GM18909 (cell line): ENCODE data around the gene SAMD10.
"Not testable (repeated sequence)": the region's sequence is repeated elsewhere in the genome, so short reads cannot be mapped to it uniquely, and the experiment has no call there.

Source experiments
- ATAC-seq: cut with Tn5 transposase; IDR thresholded peaks from one replicate; pipeline ENCODE4 v1.9.1; 2021; ENCODE audit warnings: mild to moderate bottlenecking; ENCODE audit not compliant: unreplicated experiment, poor library complexity

The SAMD10 gene

DNA sequence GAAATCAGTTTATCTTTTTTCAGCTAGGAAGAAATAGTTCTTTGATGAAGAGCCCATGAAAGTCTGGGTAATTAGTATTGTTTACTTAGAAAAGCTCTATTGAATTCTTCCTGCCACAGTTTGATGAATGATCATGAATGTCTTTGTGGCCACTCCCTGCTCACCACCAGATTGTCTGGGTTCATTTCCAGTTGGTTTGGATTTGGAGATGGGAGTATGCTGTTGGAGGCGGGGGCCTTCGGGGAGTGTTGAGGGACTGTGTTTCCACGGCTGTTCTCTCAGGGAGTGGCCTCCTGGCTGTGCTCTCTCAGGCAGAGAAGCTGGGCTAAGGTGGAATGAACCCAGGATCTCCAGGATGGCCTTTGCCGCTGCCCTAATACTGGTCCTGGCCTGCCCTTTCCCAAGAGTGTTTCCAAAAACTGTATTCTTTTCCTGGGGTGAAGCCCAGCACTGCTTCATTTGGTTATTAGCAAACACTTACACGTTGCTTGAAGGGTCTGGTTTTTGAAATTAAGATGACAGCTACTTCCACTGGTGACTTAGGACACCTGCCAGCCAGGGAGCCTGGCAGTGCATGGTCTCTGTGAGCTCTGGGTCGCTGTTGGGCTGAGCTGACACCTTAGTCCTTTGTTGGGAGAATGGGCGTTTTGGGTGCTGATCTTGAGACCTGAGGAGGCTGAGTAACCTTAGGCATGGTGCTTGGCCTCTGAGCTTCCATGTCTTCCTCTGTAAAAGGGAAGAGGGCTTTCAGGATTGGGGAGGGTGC, 24.7 kb upstream of the SAMD10 start:
- no peak for ATAC-seq

DNA sequence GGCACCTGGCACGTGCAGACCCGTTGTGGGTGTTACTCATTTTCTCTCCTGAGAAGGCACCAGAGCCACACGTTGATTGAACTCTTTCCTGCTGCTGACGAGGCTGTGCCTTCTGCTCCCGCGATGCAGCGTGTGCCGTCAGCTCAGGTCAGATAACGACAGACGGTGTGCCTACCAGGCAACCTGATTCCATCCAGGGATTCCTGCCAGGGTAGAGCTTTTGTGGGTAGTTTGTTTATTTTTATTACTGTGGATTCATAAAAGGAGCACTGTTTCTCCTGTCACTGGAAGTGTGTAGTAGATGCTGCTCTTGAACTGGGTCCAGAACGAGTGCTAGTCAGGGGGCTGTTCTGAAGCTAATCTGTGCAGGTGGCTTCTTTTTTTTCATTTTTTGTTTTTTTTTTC, 22.2 kb upstream of the SAMD10 start:
- ATAC-seq = no peak

DNA sequence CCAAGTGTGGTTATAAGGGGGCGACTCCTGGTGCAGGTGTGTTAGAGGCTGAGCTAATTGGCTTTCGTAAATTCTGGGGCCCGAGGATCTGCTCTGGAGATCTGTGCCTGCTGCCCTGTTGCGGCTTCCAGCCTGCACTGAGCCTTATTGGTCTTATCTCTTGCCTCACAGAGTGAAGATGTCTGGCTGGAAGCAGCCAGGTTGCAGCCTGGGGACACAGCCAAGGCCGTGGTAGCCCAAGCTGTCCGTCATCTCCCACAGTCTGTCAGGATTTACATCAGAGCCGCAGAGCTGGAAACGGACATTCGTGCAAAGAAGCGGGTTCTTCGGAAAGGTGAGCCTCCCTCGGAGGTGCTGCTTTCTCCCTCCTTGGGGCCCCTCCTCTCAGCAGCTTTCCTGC, 21.5 kb upstream of the SAMD10 start:
- no peak for ATAC-seq

DNA sequence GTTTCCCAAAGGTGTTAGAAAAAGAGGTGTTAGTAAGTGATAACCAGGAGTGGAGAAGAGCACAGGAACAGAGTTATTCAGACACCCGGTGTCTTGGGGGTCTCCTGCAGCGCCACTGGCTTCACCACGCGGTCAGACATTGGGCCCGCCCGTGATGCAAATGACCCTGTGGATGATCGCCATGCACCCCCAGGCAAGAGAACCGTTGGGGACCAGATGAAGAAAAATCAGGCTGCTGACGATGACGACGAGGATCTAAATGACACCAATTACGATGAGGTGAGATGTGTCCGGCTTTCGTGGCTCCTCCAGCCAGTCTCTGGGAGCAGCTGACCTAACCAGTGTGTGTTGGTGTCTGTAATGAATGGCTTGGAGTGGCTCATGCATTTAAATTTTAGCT, 3.5 kb upstream of the SAMD10 start:
- no peak for ATAC-seq

DNA sequence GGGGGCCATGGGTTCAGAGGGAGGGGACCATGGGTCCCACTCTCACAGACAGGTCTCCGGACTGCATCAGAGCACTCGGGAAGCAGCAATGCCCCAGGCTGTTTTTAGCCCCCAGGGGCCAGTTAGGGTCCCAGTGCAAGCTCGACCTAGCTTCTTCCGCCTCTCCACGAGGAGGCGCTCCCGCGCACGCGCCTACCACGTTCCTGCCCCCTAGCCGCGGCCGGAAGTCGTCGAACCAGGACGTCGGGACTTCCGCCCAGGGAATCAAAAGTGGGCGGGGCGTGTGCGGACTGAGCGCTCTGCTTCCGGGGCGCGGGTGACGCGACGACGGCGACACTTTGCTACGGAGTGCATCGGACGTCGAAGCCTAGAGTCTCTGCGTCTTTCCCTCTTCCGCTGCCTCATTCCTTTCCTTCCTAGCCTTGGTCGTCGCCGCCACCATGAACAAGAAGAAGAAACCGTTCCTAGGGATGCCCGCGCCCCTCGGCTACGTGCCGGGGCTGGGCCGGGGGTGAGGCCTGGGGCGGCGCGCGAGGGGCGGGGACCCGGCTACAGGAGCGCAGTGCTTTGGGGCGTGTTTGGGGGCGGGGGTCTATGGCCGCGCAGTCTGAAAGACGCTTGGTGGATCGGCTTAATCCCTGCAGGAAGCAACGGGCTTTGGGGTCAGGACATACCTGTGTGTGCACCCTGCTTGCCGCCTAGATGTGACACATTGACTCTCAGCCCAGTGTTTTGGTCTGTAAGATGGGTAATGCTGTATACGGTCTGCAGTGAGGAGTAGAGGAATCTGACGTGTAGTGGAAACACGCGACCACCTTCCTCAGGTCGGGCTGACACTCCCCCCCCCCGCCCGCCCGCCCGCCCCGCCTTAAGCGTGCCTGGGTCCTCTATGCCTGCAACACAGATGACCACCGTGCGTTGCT, 1.6 kb upstream of the SAMD10 start, which contains the start of gene PRPF6:
Gene PRPF6, plus strand, starts transcription at position 327 of the 923 bp plus-strand sequence. Its CDS starts 114 bp downstream, at position 441.
- peak; percentile 61 for ATAC-seq

DNA sequence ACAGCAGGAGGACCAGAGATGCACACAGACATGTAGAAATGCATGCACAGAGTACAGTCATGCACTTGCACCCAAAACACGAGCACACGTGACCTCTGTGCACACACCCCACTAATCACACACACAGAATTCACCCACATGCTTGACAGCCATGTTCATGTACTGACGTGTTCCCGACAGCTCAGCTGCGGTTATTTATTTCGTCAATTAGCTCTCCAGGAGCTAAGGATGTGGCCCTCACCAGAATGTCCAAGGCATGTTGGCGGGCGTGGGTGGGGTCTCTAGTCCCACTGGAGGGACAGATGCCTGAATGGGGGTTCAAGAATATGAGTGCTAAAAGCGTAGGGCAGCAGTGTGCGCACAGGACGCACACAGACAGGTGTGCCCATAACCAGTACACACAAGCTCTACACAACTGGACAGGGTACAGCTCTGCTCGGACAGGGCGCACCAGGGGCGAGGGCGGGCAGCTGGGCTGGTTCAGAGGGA, 919 bp upstream of the SAMD10 start:
- peak; percentile 13 for ATAC-seq

DNA sequence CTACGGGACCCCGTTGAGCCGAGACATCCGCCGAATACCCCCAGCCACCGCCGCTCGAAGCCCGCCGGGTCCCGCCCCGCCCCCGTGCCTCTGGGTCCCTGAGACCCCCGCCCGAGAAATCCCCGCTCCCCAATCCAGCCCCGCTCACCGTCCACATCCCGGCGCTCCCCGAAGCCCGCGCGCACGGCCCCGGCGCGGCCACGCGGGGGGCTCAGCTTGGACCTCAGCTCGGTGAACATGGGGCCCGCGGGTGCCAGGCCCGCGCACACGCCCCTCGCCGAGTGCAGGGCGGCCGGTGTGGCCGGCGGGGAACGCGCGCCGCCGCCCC, 249 bp downstream of the SAMD10 start:
- no peak for ATAC-seq

DNA sequence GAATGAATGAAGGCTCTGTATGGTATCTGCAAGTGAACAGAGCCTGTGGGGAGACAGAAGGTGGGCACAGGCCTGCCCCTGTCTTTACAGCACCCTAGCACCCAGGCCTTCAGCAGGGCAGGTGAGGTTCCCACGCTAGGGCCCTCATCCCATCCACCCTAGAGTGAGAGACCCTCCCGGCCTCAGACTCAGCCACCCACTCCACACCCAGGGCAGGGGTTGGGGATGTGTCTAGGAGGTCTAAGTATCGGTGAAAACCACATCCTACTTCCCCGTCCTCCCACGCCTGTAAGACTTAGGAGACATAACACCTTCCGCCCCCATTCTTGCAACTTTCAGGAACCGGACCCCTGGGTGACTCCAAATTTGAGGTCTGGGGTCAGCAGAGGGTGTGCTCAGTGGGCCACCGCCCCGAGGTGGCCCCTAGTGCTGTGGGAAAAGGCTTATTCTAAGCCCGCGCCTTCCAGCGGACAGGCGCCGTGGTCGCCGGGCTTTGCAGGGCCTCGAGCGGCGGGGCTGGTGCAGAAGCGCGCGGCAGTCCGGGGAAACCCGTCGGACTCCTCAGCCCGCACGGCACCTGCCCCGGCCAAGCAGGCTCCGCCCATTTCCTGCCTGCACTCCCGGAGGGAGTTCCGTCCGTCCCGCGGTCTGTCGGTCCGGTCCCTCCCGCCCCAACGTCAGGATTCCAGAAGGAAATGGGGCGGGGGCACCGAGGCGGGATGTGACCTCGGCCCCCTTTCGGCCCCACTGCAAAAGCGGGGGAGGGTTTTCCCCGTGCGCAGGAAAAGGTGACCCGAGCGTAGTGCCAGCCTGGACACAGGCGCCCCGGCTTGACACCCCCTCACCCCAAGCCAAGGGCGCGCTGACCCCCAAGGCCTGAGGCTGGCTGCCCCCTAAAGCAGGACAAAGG, 868 bp downstream of the SAMD10 start:
- no peak for ATAC-seq

DNA sequence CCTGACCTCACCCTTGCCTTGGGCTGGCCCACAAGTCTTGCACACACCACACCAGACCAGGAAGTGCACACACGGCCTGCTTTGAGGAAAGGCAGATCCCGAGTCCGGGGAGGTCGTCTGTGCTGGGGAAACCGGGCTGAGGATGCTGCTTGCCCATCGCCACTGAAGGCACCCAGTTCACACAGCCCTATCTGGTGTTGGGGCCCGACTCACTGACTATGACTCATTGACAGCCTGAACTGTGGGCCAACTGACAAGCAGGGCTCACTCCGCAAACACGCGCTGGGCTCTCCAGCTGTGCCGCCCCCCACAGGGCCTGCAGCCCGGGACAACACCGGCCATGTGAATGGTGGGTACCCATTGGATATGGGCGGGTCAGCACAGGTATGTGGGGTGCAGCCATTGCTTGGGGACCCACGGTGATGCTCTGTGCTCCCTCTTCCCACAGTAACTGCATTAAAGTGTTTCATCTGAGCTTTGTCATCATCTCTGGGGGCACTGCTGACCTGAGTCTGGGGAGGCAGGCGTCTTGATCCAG, 1.6 kb downstream of the SAMD10 start:
- no peak for ATAC-seq

DNA sequence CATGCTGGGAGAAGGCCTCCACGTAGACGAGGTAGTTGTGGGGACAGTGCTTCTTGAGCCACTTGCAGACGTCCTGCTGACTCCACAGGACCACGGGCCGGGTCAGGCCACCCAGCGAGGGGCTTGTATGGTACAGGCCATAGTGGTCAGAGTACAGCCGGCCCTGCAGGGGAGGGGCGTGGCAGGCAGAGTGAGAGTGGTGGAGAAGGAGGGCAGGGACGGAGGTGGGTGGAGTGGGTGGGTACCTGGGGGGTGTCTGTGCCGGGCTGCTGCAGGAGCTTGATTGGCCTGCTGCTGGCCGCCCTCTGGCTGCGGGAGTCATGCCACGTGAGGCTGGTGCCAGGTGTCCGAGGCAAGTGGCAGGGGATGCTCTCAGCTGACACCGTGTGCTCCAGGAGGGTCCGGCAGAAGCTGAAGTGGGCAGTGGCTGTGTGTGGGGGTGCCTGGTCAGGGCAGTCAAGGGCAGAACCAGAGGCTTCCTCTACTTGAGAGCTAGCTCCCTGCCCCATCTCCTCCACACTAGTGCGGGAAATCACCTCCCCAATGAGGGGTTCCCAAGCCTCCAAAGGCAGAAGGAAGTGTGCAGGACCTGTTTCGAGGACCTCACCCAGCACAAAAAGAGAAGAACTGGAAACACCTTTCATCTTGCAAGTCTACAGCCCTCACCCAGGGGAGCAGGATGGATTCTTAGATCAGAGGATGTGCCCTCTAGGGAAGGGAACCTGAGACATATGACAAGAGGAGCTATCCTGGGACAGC, 2.3 kb downstream of the SAMD10 start:
- ATAC-seq = no peak

DNA sequence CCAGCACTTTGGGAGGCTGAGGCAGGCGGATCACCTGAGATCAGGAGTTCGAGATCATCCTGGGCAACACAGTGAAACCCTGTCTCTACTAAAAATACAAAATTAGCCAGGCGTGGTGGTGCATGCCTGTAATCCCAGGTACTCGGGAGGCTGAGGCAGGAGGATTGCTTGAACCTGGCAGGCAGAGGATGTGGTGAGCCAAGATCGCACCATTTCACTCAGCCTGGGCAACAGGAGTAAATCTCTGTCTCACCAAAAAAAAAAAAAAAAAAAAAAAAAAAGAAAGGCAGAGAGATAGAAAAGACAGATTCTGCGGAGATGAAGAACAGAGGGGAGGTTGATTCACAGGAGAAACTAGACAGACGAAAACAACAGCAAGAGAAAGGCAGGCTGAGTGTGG, 2.9 kb downstream of the SAMD10 start:
- not testable (repeated sequence) for ATAC-seq

DNA sequence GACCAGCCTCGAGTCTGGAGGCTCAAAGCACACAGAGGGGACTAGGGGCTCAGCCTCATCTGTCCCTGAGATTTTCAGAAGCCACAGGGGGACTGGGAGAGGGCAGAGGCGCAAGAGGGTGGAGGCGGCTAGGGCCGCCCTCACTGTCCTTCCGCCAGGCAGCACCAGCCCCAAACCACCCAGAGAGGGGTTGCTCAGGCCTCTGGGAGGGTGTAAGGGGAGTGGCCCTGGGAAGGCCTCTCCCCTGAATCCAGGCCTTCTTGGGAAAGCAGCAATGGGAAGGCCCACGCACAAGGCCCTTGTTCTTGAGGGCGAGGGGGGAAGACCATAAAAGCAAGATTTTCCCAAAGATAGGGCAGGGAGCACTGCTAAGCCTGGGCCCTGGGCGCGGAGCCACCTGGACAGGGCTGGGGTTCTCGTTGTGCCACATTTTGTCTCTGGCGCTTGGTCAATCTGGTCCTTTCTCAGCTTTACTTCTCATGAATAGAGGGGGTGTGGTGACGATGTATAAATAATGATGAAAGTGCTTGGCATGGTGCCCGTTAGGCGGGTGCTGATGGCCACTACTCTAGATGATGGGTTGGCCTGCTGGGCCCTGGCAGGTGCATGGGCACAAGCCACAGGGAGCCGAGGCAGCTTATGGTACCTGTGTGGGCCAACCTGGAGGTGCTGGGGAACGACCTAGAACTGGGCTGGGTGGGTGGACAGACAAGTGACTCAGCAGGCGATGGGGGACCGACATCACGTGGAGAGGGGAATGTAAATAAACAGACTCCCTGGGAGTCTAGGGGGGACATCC, 4.8 kb downstream of the SAMD10 start:
- no peak for ATAC-seq

DNA sequence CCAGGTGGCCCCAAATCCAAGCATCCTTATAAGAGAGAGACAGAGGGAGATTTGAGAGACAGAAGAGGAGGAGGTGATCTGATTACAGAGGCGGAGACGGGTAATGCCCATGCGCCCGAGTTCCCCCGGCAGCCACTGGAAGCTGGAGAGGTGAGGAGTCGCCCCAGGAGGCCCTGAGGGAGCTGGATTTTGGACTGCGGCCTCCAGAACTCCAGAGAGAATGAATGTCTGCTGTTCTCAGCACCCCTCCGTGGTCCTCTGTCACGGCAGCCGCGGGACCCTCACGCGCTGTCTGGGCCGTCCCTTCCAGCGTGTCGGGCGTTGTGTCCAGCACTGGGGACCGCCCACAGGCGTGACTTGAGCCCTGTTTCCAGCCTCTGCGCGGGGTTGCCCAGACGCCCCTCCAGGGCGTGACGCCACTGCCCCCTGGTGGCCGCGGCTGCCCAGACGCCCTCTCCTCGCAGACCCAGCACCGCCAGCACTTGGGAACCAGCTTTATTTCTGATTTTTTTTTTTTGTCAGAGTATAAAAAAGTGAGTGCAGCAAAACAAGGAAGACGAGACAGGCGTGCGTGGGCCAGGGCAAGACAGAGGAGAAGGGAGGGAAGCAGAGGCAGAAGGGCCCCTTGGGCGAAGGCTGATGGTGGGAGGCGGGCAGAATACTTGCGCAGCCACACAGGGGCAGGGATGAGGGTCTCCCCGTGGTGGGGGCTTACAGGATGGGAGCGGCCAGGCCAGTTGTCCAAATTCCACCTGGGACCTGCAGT, 5.6 kb downstream of the SAMD10 start:
- no peak for ATAC-seq

DNA sequence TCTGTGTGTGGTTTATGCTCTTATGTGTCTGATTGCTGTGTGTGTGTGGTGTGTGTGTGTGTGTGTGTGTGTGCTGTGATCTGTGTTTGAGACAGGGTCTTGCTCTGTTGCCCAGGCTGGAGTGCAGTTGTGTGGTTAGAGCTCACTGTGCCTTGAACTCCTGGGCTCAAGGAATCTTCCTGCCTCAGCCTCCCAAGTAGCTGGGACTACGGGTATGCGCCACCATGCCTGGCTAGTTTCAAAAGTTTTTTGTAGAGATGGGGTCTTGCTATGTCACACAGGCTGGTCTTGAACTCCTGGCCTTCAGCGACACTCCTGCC, 6.3 kb downstream of the SAMD10 start:
- no peak for ATAC-seq

DNA sequence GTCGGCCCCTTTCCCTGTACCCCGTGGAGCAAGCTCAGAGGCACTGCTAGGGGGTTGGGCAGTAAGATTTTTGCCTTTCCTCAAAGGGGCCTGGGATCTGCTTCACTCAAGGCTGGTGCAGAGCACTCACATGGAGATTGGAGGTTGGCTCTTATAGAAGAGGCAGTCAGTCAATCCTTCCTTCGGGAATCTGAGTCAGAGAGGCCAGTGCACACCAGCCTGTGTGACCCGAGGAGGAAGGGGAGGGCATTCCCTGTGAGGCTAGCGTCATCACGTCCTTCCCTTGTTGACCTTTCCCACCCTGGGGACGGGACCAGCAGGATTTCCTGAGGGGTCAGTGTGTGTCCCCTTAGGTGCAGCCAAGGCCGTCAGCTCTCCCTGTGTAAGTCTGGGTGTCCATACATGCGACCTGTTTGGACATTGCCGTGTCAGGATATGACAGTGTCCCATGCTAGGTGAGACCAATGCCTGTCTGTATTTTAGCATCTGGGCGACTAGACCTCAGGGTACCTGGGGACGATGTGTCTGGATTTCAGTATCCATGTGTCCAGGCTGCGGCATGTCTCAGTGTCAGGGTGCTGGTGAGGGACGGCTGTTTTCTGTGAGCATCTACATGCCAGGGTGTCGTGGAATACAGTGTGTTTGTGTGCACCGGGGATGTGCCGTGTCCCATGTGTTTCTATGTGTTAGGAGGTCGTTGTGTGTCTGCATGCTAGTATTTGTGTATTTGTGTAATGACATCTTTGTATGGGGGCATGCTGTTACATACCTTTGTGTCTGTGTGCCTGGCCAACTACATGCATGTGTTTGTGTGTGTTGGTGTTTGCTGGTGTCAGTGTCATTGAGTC, 6.9 kb downstream of the SAMD10 start:
- no peak for ATAC-seq

DNA sequence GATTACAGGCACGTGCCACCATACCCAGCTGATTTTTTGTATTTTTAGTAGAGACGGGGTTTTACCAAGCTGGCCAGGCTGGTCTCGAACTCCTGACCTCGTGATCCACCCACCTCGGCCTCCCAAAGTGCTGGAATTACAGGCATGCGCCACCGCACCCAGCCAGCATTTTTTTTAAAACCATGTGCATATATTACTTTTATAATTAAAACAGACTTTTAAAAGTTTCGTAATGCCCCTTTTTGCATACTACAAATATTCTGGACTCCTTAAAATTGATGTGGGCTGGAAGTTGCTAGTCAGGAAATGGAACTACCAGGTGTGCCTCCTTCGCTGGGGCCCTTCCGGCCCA, 7.5 kb downstream of the SAMD10 start:
- not testable (repeated sequence) for ATAC-seq

DNA sequence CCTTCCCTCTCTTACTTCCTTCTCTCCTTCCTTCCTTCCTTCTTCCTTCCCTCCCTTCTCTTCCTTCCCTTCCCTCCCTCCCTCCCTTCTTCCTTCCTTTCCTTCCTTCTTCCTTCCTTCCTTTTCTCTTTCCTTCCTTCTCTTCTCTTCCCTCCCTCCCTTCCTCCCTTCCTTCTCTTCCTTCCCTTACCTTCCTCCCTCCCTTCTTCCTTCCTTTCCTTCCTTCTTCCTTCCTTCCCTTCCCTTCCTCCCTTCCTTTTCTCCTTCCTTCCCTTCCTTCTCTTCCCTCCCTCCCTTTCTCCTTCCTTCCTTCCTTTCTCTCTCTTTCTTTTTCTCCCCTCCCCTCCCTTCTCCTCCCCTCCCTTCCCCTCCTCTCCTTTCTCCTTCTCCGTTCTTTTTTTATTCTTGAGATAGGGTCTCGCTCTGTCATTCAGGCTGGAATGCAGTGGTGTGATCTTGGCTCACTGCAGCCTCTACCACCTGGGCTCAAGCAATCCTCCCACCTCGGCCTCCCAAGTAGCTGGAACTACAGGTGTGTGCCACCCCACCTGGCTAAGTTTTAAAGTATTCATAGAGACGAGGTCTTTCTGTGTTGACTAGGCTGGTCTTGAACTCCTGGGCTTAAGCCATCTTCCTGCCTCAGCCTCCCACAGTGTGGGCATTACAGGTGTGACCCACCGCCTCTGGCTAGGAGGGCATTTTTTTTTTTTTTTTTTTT, 8.6 kb downstream of the SAMD10 start:
- no peak for ATAC-seq
